K562 (cell line): ENCODE results near the gene IFITM2. TPM values are rescaled to one million over a fixed set of nuclear protein-coding genes. Genes with fewer than 3 reads are reported as not detected.
A peak's percentile ranks its signal among the peaks of the same experiment; 100 is the strongest.

Experiments
- ATAC-seq: fragments of 200-7000 bp; cut with Tn5 transposase; 3 replicates; pipeline ENCODE4 v1.9.1; 2020; ENCODE audit warnings: moderate library complexity
- BruUV-seq: library from RNA; stranded (reverse); fragments of 400-500 nt; replicated peaks from 2 replicates; lab custom pipeline; 2021; lab: Mats Ljungman, UMichigan
- CTCF ChIA-PET: fragments of 300-600 bp; formaldehyde crosslinking; extraction: SDS; loops from one replicate; lab custom pipeline; 2021; ENCODE audit warnings: low intra/inter-chr PET ratio; lab: Yijun Ruan, JAX
- POLR2A ChIA-PET: fragments of 300-600, 350-650 bp; sonication (Branson Sonifier 250); formaldehyde crosslinking; extraction: SDS; loops from one replicate; lab custom pipeline; 2021; ENCODE audit warnings: antibody characterized with exemption, inconsistent platforms; lab: Yijun Ruan, JAX
- DNase-seq, 4 experiments: peaks; one replicate each; pipeline versions ENCODE4 v3.0.0 to v3.0.0-alpha.2; 2011 to 2018; ENCODE audit warnings: low spot score in 3 of 4, mixed read lengths in 3 of 4; ENCODE audit errors: extremely low read depth in 1 of 4
- FAIRE-seq: peaks from 2 replicates; lab custom pipeline; 2011; peaks lifted over from hg19 to GRCh38; lab: Jason Lieb, UNC
- H2AFZ ChIP-seq: 2 replicates; pipeline ENCODE4 v1.6.0; 2011; ENCODE audit warnings: low read depth, low read length, control low read depth, inconsistent platforms
- H3K27ac ChIP-seq: fragments of 200-600 bp; 3 replicates; pipeline ENCODE4 v1.8.0; 2011; ENCODE audit warnings: low read depth, mild to moderate bottlenecking, control low read depth, inconsistent platforms, low read length, moderate library complexity, mixed read lengths; ENCODE audit errors: extremely low read depth
- H3K27me3 ChIP-seq, 2 experiments: fragments of 300-600 bp in 1 of 2; 2 replicates in 1 of 2; 3 replicates in 1 of 2; pipeline versions ENCODE4 v1.6.0 to v1.8.0; 2011; ENCODE audit warnings: inconsistent platforms in 2 of 2, low read length in 2 of 2, mild to moderate bottlenecking in 1 of 2, mixed read lengths in 1 of 2, moderate library complexity in 1 of 2; ENCODE audit not compliant: control insufficient read depth in 2 of 2, insufficient read depth in 2 of 2
- H3K36me3 ChIP-seq: fragments of 300-600 bp; 3 replicates; pipeline ENCODE4 v1.8.0; 2011; ENCODE audit warnings: mild to moderate bottlenecking, low read length, inconsistent platforms; ENCODE audit not compliant: control insufficient read depth, insufficient read depth
- H3K4me1 ChIP-seq, 2 experiments: fragments of 200-600 bp in 1 of 2; replicated peaks in 1 of 2; 2 replicates in 1 of 2; 3 replicates in 1 of 2; pipeline versions ENCODE4 v1.5.1 to v1.8.0; 2011; ENCODE audit warnings: inconsistent platforms in 2 of 2, low read length in 2 of 2, mild to moderate bottlenecking in 1 of 2, mixed read lengths in 1 of 2, moderate library complexity in 1 of 2; ENCODE audit not compliant: control insufficient read depth in 2 of 2, insufficient read depth in 2 of 2
- H3K4me2 ChIP-seq: 2 replicates; pipeline ENCODE4 v1.6.1; 2011; ENCODE audit warnings: low read length, control low read depth, inconsistent platforms, mixed read lengths; ENCODE audit not compliant: insufficient read depth
- H3K4me3 ChIP-seq: fragments of 200-600 bp; sonication (generic), shearing (Covaris generic); 2 replicates; pipeline ENCODE4 v1.5.1; 2016; ENCODE audit warnings: control low read depth, inconsistent platforms
- H3K79me2 ChIP-seq: fragments of 200-600 bp; 3 replicates; pipeline ENCODE4 v1.8.0; 2011; ENCODE audit warnings: low read length, inconsistent platforms; ENCODE audit not compliant: control insufficient read depth, insufficient read depth
- H3K9ac ChIP-seq, 2 experiments: 2 replicates each; pipeline versions ENCODE4 v1.6.0 to v1.6.1; 2011; ENCODE audit warnings: low read depth in 2 of 2, low read length in 2 of 2, control low read depth in 1 of 2, inconsistent platforms in 1 of 2, mild to moderate bottlenecking in 1 of 2, mixed read lengths in 1 of 2; ENCODE audit not compliant: insufficient read depth in 1 of 2
- H3K9me1 ChIP-seq: one replicate; pipeline ENCODE4 v1.6.0; 2011; ENCODE audit warnings: inconsistent platforms, mild to moderate bottlenecking, low read length, moderate library complexity; ENCODE audit not compliant: control insufficient read depth, insufficient read depth
- H3K9me3 ChIP-seq: replicated peaks from 2 replicates; pipeline ENCODE4 v1.5.1; 2011; ENCODE audit warnings: low read depth, low read length, inconsistent platforms; ENCODE audit not compliant: control insufficient read depth, insufficient read depth
- H4K20me1 ChIP-seq: replicated peaks from 2 replicates; pipeline ENCODE4 v1.6.1; 2011; ENCODE audit warnings: low read length, inconsistent platforms, mixed read lengths; ENCODE audit not compliant: control insufficient read depth, insufficient read depth
- AFF4 ChIP-seq: sonication (generic); formaldehyde crosslinking; IDR thresholded peaks from 2 replicates; pipeline ENCODE4 v1.8.0; 2023; ENCODE audit warnings: mild to moderate bottlenecking, missing genetic modification reagents
- C11orf30 ChIP-seq: fragments of 450-650 bp; IDR thresholded peaks from 2 replicates; pipeline ENCODE4 v1.6.1; 2016; ENCODE audit warnings: low read depth, mild to moderate bottlenecking
- ETS1 ChIP-seq: conservative IDR thresholded peaks from 2 replicates; pipeline ENCODE4 v1.6.1; 2011; ENCODE audit warnings: low read depth, mild to moderate bottlenecking, low read length; ENCODE audit not compliant: control insufficient read depth
- GTF2E2 ChIP-seq: fragments of 200-800 bp; sonication (Bioruptor generic); IDR thresholded peaks from 2 replicates; pipeline ENCODE4 v1.6.1; 2016; ENCODE audit warnings: missing genetic modification characterization, missing compliant biosample characterization
- HDAC8 ChIP-seq: fragments of 450-650 bp; IDR thresholded peaks from 2 replicates; pipeline ENCODE4 v1.6.1; 2016; ENCODE audit warnings: mild to moderate bottlenecking, missing genetic modification characterization, moderate library complexity, missing compliant biosample characterization
- KLF10 ChIP-seq: fragments of 250-450 bp; sonication (Bioruptor Pico); IDR thresholded peaks from 2 replicates; pipeline ENCODE4 v1.6.1; 2021; ENCODE audit warnings: matching md5 sums
- PHB ChIP-seq: fragments of 250-450 bp; sonication (Bioruptor Pico); IDR thresholded peaks from 2 replicates; pipeline ENCODE4 v1.5.0; 2021
- PHF21A ChIP-seq: fragments of 450-650 bp; IDR thresholded peaks from 2 replicates; pipeline ENCODE4 v1.6.1; 2017; ENCODE audit warnings: low read depth, borderline replicate concordance
- RB1 ChIP-seq: fragments of 450-650 bp; IDR thresholded peaks from 2 replicates; pipeline ENCODE4 v1.6.1; 2017; ENCODE audit warnings: low read depth, mild to moderate bottlenecking
- SIN3B ChIP-seq: fragments of 450-650 bp; IDR thresholded peaks from 2 replicates; pipeline ENCODE4 v1.6.1; 2017; ENCODE audit warnings: low read depth, mild to moderate bottlenecking, moderate library complexity
- SRSF9 ChIP-seq: fragments of 200-400 bp; formaldehyde crosslinking; IDR thresholded peaks from 2 replicates; pipeline ENCODE4 v1.6.1; 2017; ENCODE audit warnings: low read depth, low read length, borderline replicate concordance
- TCF15 ChIP-seq: fragments of 250-450 bp; sonication (Bioruptor Pico); IDR thresholded peaks from 2 replicates; pipeline ENCODE4 v1.8.0; 2022; ENCODE audit warnings: moderate library complexity, mild to moderate bottlenecking, inconsistent platforms
- ZNF197 ChIP-seq: fragments of 200-800 bp; sonication (Bioruptor generic); IDR thresholded peaks from 2 replicates; pipeline ENCODE4 v1.6.1; 2016; ENCODE audit warnings: low read depth, missing genetic modification characterization, missing compliant biosample characterization
- ZNF431 ChIP-seq: sonication (generic); formaldehyde crosslinking; IDR thresholded peaks from 2 replicates; pipeline ENCODE4 v1.8.0; 2022; ENCODE audit warnings: mild to moderate bottlenecking, missing genetic modification reagents
- WGBS: fragments of 100-300 bp; shearing (Covaris generic); methylation state at CpG from one replicate; pipeline ENCODE4 v1.1.6; 2016; ENCODE audit warnings: low coverage, mixed read lengths; ENCODE audit not compliant: insufficient coverage; ENCODE audit errors: missing lambda C conversion rate; 5-methylcytosine and 5-hydroxymethylcytosine counted together
- in situ Hi-C: fragments of 300-500 bp; cut with MboI; formaldehyde crosslinking; loops from 4 replicates; pipeline ENCODE4 v1.15.0; 2018; ENCODE audit warnings: inconsistent platforms, mixed read lengths
- intact Hi-C: fragments of 100-400 bp; cut with micrococcal nuclease; formaldehyde crosslinking; loops from 2 replicates; pipeline ENCODE4 v1.14.2; 2022
- polyA plus RNA-seq, 8 experiments: library from polyadenylated mRNA; depleted of rRNA in 4 of 8; stranded (reverse) in 5 of 8; unstranded in 3 of 8; fragments of >200 nt; fragmentation: Nextera tagmentation in 2 of 8; fragmentation: Illumina TruSeq in 1 of 8; extraction: Ambion mirVana in 2 of 8; extraction: Trizol in 1 of 8; gene quantifications; 2 replicates each; pipeline versions ENCODE4 v1.2.1 to v1.2.3, GENCODE V29; 2011 to 2014; ENCODE audit warnings: inconsistent platforms in 1 of 8, missing spikeins in 1 of 8
- total RNA-seq, 7 experiments: library from RNA; depleted of rRNA in 6 of 7; stranded (reverse); fragments of >200 nt in 6 of 7; fragmentation: Illumina TruSeq in 2 of 7; extraction: Trizol in 2 of 7; gene quantifications; 2 replicates each; pipeline versions ENCODE4 v1.2.1 to v1.2.3, GENCODE V29; 2011 to 2021; ENCODE audit warnings: low replicate concordance in 1 of 7
- TF ChIP-seq, protein P1 (sequence below), 2 experiments: fragments of 450-650 bp in 1 of 2; sonication (generic) in 1 of 2; formaldehyde crosslinking; conservative IDR thresholded peaks; 2 replicates each; pipeline versions ENCODE4 v1.4.0 to v1.8.1; 2020 to 2022; ENCODE audit warnings: mild to moderate bottlenecking in 1 of 2, missing genetic modification reagents in 1 of 2
- TF ChIP-seq, protein P2 (sequence below): IDR thresholded peaks from 3 replicates; pipeline ENCODE4 v1.6.1; 2011; ENCODE audit warnings: borderline replicate concordance, mild to moderate bottlenecking; ENCODE audit not compliant: insufficient read length, insufficient read depth

Gene IFITM2
- total and polyA plus RNA-seq, 9 of the 15 experiments (the other 6 are each of a cell fraction or from before 2014, with no cell fraction given): 52.8 to 4,872 (median 356) TPM

DNA sequence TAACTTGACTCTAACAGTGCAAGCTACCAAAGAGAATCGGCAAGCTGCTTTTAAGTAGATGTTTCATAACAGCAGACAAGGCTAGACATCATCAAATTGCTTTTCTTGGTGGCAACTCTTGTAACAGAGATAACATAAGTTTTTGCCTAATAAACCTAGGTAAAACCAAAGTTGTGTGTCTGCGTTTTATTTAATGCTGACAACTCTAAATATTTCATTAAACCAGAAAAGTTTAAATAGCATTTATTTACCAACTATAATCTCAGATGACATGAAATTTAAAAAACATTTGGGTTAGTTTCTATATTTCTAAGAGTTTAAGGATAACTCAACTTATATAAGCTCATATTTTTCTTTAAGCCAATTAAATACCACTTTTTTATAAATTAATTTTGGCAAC lies 32.3 kb downstream of the IFITM2 start:
- Histone ChIP-seq H3K9me3 (no peaks in the 10 kb centered on the region), H3K4me1 (peaks cover 21 to 34% of the 10 kb centered on the region in 2 experiments), H3K9ac (no peak overlapping the region), H3K27ac (no peak overlapping the region), H2AFZ (peak overlapping the region; percentile 16; the same call in 1 of the 2 replicates), H4K20me1 (no peaks in the 10 kb centered on the region), H3K27me3 (no peaks in the 10 kb centered on the region), H3K9me1 (no peaks in the 10 kb centered on the region), H3K79me2 (no peaks in the 10 kb centered on the region), H3K36me3 (no peaks in the 10 kb centered on the region), H3K4me2 (no peak overlapping the region), H3K4me3 (no peak overlapping the region)
- FAIRE-seq (no peak), ATAC-seq (no peak), DNase-seq (no peak)
- intact Hi-C loops: no loop called here
- no TSS peak for BruUV-seq
- in situ Hi-C loops: no loop called here
- WGBS: 80% methylated on average over 2 of the region's 2 CpGs
- POLR2A ChIA-PET: interaction anchor here (0.6 to 3.3 kb wide), 4 partner anchors 11 to 16 kb away, joined by 3 to 21 read pairs (median 6); no protein-coding TSS in a partner anchor
- CTCF ChIA-PET: no interaction called here
- TF ChIP-seq KLF10 (CRISPR knock-in tag): no peak
- no peak for TF ChIP-seq ZNF197
- no peak for TF ChIP-seq AFF4 (CRISPR knock-in tag)
- TF ChIP-seq GTF2E2 (tag): no peak
- TF ChIP-seq ETS1: no peak
- TF ChIP-seq, protein P1, sequence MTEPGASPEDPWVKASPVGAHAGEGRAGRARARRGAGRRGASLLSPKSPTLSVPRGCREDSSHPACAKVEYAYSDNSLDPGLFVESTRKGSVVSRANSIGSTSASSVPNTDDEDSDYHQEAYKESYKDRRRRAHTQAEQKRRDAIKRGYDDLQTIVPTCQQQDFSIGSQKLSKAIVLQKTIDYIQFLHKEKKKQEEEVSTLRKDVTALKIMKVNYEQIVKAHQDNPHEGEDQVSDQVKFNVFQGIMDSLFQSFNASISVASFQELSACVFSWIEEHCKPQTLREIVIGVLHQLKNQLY (CRISPR knock-in tag; conservative IDR thresholded peaks at IDR 0.05): no peak
- no peak for TF ChIP-seq PHB (CRISPR knock-in tag)
- no peak for TF ChIP-seq RB1
- no peak for TF ChIP-seq ZNF431
- TF ChIP-seq PHF21A: no peak
- no peak for TF ChIP-seq HDAC8 (tag)
- TF ChIP-seq SIN3B: no peak
- no peak for TF ChIP-seq SRSF9
- TF ChIP-seq, protein P2, sequence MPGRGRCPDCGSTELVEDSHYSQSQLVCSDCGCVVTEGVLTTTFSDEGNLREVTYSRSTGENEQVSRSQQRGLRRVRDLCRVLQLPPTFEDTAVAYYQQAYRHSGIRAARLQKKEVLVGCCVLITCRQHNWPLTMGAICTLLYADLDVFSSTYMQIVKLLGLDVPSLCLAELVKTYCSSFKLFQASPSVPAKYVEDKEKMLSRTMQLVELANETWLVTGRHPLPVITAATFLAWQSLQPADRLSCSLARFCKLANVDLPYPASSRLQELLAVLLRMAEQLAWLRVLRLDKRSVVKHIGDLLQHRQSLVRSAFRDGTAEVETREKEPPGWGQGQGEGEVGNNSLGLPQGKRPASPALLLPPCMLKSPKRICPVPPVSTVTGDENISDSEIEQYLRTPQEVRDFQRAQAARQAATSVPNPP: no peak
- TF ChIP-seq C11orf30: peak; percentile 69; the same call in 1 of the 2 replicates
- TF ChIP-seq TCF15 (CRISPR knock-in tag): no peak
